GM12891 (cell line): Measurements from ENCODE around the gene APBA2.

Experiments
- DNase-seq: peaks from one replicate; pipeline ENCODE4 v3.0.0; 2011; ENCODE audit warnings: low spot score; ENCODE audit not compliant: insufficient read length
- FAIRE-seq: peaks from 2 replicates; lab custom pipeline; 2011; peaks lifted over from hg19 to GRCh38; lab: Jason Lieb, UNC
- PAX5 ChIP-seq: IDR thresholded peaks from 2 replicates; pipeline ENCODE4 v1.6.1; 2011; ENCODE audit warnings: low read length, moderate library complexity, mild to moderate bottlenecking; ENCODE audit not compliant: insufficient read depth, severe bottlenecking
- POLR2A ChIP-seq: IDR thresholded peaks from 2 replicates; pipeline ENCODE4 v1.6.1; 2011; ENCODE audit warnings: low read depth, low read length, control low read depth
- POLR2AphosphoS5 ChIP-seq: IDR thresholded peaks from 2 replicates; pipeline ENCODE4 v1.6.1; 2011; ENCODE audit warnings: low read depth, low read length, control low read depth
- POU2F2 ChIP-seq: IDR thresholded peaks from 2 replicates; pipeline ENCODE4 v1.6.1; 2011; ENCODE audit warnings: low read depth, mild to moderate bottlenecking, control low read depth, low read length, moderate library complexity
- SPI1 ChIP-seq: IDR thresholded peaks from 2 replicates; pipeline ENCODE4 v1.6.1; 2011; ENCODE audit warnings: low read depth, low read length, control low read depth
- TAF1 ChIP-seq: IDR thresholded peaks from 2 replicates; pipeline ENCODE4 v1.6.1; 2011; ENCODE audit warnings: low read depth, low read length, control low read depth

Gene APBA2

DNA sequence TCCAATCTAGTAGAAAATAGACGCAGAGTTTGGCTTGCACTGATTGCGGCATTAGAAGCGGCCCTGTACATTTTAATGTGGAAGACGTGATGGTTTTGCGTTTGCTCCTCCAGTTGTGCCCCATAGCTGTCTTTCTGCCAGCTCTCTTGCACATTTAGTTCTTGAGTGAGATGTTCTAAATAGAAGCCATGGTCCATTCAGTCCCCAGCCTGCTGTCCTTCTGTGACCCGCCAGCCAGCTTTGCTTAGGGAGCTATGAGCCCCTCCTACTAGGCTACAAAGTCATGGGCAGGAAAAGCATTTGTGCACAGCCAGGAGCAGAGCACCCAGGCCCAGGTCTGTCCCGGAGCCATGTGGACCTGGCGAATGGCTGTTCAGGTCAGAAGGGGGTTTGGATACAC lies 50.3 kb downstream of the APBA2 start:
- FAIRE-seq (no peak), DNase-seq (no peak)
- TF ChIP-seq PAX5 (no peak), SPI1 (no peak), POU2F2 (no peak), POLR2A (no peak), POLR2AphosphoS5 (no peak), TAF1 (no peak)

DNA sequence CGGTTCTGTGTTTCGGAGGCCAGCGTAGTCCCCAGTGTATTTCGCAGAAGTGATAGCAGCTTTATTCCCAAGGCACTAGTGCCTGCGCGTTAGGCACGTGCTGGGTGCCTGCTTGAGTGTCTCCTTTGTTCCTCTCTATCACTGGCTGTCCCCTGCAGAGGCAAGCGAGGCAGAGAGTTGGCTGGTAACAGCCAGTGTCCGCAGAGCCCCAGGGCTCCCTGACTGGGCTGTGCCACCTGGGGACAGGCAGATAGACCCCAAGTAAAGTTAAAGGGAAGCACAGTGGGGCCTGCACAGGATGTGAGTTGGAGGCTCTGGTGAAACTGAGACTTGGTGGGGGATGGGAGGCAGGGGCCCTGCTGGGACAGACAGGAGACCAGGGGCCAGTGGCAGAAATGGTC lies 50.7 kb downstream of the APBA2 start:
- DNase-seq (no peak), FAIRE-seq (no peak)
- no peak for TF ChIP-seq POLR2A
- no peak for TF ChIP-seq PAX5
- no peak for TF ChIP-seq POU2F2
- TF ChIP-seq TAF1 = no peak
- TF ChIP-seq SPI1 = no peak
- no peak for TF ChIP-seq POLR2AphosphoS5

DNA sequence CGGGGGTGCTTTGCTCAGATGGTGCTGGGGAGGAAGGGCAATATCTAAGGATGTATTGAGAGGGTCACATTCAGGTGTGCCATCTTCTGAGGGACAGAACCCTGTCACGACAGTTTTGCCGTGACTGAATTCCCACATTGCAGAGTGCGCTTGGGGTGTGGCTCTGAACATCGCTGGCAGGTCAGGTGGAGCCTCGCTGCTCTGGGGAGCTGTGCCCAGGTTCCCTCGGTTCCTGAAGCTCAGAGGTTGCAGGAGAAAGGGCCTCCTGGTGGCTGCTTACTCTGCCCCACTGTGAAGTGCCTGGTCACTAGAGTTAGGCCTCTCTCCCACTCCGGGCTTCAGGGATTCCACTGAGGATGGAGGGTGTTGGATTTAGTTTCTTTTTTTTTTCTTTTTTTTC lies 51.5 kb downstream of the APBA2 start:
- DNase-seq = no peak
- no peak for FAIRE-seq
- TF ChIP-seq POU2F2 = no peak
- TF ChIP-seq PAX5 = no peak
- TF ChIP-seq TAF1 = no peak
- TF ChIP-seq POLR2A = no peak
- no peak for TF ChIP-seq POLR2AphosphoS5
- no peak for TF ChIP-seq SPI1

DNA sequence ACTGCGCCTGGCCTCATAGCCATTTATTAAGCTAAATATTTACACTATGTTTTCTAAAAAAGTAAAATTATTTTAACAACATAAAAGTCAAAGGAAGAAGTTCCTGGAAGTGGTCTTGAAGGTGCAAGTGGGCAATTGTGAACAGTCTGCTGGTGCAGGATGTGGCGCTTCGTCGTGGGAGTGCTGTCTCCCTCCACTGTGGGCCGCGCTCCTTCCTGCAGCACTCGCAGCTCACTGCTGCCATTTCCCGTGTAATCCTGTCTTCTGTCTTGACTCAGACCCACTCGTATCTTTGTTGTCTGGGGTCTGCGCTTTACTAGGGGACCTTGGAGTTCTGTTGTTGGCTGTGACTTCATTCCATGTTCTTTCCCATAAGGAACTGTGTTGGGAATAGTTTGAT lies 56.3 kb downstream of the APBA2 start:
- FAIRE-seq = no peak
- TF ChIP-seq PAX5 = no peak
- TF ChIP-seq POU2F2 = no peak
- TF ChIP-seq TAF1 = no peak
- no peak for TF ChIP-seq POLR2A
- TF ChIP-seq POLR2AphosphoS5 = no peak
- no peak for TF ChIP-seq SPI1
- no peak for DNase-seq

DNA sequence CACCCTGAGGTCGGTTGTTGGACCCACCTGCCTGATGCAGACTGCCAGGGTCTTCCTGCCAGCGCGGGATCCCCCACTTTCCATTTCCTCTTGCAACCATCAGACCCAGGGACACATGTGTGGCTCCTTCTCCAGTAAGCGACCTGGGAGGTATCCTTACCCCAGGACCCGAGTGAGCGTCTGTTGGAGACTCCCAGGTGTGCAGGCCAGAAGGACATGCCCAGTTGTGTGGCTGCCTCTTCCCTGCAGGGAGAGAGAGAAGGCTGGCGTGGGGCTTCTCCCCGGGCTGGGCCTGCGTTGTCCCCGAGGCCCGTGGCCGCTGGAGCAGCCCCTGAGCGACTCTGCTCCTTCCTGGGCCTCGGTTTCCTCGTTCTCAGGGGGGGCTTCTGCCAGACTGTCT lies 56.8 kb downstream of the APBA2 start:
- TF ChIP-seq PAX5 = no peak
- no peak for TF ChIP-seq POU2F2
- no peak for TF ChIP-seq TAF1
- no peak for FAIRE-seq
- no peak for DNase-seq

DNA sequence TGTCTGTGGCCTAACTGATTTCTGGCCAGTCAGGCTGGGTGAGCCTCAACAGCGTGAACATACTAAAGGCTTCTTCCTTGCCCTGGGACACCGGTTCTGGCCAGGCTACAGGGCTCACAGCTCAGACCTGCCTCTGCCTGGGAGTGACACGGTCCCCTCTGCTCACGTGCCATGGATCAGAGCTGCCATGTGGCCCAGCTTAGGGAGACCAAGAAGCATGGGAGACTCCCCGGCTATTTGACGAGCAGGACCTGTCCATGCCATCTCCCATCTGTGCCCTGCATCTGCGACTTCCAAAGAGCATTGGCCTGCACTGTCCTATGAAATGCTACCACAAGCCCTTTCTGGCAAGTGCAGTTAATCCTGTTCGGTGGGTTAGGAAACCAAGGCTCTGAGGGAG lies 57.4 kb downstream of the APBA2 start:
- TF ChIP-seq TAF1 = no peak
- no peak for TF ChIP-seq SPI1
- TF ChIP-seq POLR2A = no peak
- no peak for TF ChIP-seq POU2F2
- TF ChIP-seq POLR2AphosphoS5 = no peak
- TF ChIP-seq PAX5 = no peak
- FAIRE-seq = no peak

DNA sequence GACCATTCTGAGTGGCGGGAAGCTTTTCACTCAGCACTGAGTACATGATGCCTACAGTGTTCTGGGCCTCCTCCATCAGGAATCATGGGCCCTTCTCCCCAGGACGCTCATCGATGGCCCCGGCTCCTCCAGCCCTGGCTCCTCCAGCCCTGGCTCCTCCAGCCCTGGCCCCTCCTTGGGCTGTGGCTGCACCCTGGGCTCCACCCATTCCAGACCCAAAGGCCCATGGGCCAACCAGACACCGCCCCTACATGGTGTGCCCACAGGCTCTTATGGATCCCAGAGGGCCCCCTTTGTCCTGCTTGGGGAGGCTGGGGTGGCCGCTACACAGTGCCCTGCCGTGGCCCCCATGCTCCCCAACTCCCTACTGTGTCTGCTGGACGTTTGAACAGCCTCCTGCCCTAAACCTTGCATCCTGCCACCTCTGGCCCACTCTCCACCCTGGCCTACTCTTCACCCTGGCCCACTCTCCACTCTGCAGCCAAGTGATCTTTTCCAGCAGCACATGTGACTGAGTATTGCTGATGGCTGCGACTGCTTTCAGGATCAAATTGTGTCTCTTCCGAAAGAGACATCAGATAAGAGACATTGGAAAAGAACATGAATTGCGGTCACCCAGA lies 57.9 kb downstream of the APBA2 start:
- TF ChIP-seq POLR2AphosphoS5 = no peak
- TF ChIP-seq POU2F2 = no peak
- TF ChIP-seq PAX5 = no peak
- no peak for TF ChIP-seq TAF1
- no peak for TF ChIP-seq SPI1
- no peak for TF ChIP-seq POLR2A
- FAIRE-seq = no peak
- DNase-seq = no peak

More for the DNA sequence above, 57.4 kb downstream of the APBA2 start:
- no peak for DNase-seq

DNA sequence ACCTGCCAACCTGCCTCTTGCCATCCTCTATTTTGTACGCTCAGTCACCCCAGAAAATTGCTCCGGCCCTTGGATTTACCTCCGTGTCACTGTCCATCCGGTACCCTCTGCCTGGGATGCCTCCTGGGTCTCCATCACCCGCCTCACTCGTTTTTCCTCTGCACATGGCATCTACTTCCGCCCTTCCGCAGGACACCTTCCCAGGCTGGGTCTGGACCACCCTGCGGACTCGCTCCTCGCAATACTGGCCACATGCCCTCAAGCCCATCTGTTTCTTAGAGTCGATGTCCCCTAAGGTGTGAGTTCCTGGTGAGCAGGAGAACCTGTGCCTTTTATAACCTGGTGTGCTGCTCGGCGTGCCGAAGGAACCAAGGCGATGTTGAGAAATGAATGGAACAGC lies 58.5 kb downstream of the APBA2 start:
- TF ChIP-seq POLR2AphosphoS5 (no peak), POLR2A (no peak), SPI1 (no peak), TAF1 (no peak), PAX5 (no peak)
- DNase-seq (no peak), FAIRE-seq (no peak)

DNA sequence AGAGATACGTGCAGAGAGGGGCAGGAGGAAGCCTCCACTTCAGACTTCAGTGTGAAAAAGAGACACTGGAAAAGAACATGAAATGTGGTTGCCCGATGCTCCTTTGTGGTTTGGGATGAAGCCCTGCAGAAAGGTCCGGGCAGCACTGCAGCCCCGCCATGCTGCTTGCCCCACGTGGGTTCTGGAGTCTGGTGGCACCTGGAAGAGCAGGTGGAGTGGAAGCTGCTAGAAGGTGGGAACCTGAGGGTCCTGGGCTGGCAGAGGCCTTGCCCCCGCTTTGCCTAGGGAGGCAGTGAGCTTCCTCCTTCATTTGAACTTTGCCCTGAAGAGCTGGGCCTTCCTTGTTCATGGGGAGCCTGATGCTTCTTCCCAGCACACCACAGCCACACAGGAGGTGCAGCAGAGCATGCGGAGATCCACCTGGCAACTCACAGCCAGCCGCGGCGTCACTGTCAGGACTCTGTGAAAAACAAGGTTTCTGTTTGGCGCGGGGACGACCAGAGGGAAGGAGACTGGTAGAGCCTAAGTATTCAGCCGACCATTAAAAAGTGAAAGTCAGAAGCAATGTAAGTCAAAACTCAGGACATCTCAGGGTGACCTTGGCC lies 59.0 kb downstream of the APBA2 start:
- no peak for FAIRE-seq
- TF ChIP-seq SPI1 (no peak), POU2F2 (no peak), PAX5 (no peak), TAF1 (no peak), POLR2A (no peak), POLR2AphosphoS5 (no peak)

DNA sequence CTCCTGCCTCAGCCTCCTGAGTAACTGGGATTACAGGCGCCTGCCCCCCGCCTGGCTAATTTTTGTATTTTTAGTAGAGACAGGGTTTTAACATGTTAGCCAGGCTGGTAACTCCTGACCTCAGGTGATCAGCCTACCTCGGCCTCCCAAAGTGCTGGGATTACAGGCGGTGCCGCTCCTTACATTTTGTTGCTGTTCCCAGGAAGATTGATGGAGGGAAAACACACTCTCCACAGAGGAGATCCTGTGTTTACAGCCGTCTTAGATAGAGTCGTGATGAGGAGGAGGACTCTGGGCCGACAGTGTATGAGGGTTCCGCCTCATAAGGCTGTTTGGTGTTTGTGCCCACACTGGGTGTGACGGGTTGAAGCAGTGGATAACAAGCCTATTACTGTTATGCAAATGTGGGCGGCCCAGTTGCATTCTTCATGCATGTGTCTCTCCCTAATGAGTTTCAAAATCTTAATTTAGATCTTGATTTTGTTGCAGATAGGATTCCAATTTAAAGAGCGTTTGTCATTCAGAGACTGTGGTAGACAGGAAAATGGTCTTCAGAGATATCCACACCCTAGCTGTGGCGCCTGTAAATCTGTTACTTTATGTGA lies 60.0 kb downstream of the APBA2 start:
- TF ChIP-seq POLR2A = no peak
- TF ChIP-seq PAX5 = no peak
- no peak for TF ChIP-seq POU2F2
- FAIRE-seq (no peak), DNase-seq (no peak)

More for the DNA sequence above, 59.0 kb downstream of the APBA2 start:
- no peak for DNase-seq

DNA sequence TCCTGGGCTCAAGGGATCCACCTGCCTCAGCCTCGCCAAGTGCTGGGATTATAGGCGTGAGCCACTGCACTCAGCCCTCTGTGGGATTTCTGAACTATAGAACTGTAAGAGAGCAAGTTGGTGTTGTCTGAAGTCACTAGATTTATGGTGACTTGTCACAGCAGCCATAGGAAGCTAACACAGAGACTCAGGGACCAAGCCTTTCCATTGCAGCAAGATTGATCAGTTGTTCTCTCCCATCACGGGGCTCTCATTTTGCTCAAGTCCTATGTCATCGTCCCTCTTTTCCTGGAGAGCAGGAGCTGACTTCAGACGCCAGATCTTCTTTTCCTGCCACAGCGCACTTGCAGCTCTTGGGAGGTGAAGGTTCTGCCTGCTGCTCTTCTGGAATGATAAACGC lies 61.0 kb downstream of the APBA2 start:
- no peak for TF ChIP-seq PAX5
- no peak for TF ChIP-seq POLR2A
- no peak for TF ChIP-seq POLR2AphosphoS5
- no peak for TF ChIP-seq POU2F2
- no peak for TF ChIP-seq TAF1
- TF ChIP-seq SPI1 = no peak
- no peak for DNase-seq
- no peak for FAIRE-seq
